D721Med (cell line): ENCODE results near the gene OOEP.

ENCODE experiments used
- DNase-seq: peaks from one replicate; pipeline ENCODE4 v3.0.0; 2011; ENCODE audit warnings: low spot score; ENCODE audit not compliant: insufficient read length
- FAIRE-seq: peaks from 2 replicates; lab custom pipeline; 2011; peaks lifted over from hg19 to GRCh38; lab: Jason Lieb, UNC
- CTCF ChIP-seq: IDR thresholded peaks from 2 replicates; pipeline ENCODE4 v1.5.1; 2012; ENCODE audit warnings: mild to moderate bottlenecking, control low read depth; ENCODE audit not compliant: insufficient read depth; ENCODE audit errors: missing control alignments

OOEP gene

DNA sequence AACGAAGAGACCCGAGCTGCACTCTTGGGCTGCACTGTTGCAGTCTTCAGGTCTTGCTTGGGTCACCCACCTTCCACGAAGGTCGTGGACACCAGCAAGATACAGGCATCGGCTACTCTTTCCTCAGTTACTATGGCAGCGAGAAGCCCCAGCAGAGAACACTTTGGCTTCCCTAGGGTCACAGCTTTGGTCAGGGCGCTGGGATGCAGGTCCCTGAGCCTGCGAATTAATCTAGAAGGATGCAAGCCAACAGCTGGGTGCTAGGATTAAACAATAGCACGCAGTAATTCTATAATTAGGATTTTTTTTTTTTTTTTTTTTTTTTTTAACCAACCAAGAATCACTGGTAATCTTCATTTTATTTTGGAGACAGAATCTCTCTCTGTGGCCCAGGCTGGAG, 5.1 kb downstream of the OOEP start:
- FAIRE-seq (no peak), DNase-seq (peak; percentile 59)

DNA sequence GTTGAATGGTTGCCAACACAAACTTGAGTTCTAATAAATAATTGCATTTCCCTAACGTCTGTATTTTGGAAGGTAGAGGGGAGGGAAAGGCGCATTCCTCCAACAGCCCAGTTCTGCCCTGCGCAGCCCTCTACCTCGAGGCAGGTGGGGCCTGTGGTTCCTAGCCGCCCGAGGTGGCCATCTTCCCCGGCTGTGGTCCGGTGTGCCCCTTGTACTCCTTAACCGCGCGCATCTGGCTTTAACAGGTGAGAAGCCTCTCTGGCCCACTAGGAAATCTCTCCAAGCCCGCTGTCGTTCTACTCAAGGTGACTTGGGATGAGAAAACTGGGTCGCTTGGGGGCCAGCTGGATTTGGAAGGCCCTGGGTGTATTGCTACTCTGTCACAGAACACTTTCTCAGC, 5.6 kb downstream of the OOEP start:
- DNase-seq = no peak
- no peak for FAIRE-seq
- no peak for TF ChIP-seq CTCF

More for the DNA sequence above, 5.1 kb downstream of the OOEP start:
- no peak for TF ChIP-seq CTCF

GRCh38 chr6:73363537-73363875, 6.2 kb downstream of the OOEP start:
- FAIRE-seq = no peak
- TF ChIP-seq CTCF = no peak
- DNase-seq = no peak

GRCh38 chr6:73362869-73363536, 6.7 kb downstream of the OOEP start:
- TF ChIP-seq CTCF = no peak
- DNase-seq (no peak), FAIRE-seq (no peak)

GRCh38 chr6:73362358-73362757, 7.3 kb downstream of the OOEP start, which contains the start of gene KHDC3L:
KHDC3L (plus strand) TSS chr6:73362658; CDS start chr6:73362730, 72 bp downstream.
- no peak for FAIRE-seq
- TF ChIP-seq CTCF = no peak
- DNase-seq = no peak

DNA sequence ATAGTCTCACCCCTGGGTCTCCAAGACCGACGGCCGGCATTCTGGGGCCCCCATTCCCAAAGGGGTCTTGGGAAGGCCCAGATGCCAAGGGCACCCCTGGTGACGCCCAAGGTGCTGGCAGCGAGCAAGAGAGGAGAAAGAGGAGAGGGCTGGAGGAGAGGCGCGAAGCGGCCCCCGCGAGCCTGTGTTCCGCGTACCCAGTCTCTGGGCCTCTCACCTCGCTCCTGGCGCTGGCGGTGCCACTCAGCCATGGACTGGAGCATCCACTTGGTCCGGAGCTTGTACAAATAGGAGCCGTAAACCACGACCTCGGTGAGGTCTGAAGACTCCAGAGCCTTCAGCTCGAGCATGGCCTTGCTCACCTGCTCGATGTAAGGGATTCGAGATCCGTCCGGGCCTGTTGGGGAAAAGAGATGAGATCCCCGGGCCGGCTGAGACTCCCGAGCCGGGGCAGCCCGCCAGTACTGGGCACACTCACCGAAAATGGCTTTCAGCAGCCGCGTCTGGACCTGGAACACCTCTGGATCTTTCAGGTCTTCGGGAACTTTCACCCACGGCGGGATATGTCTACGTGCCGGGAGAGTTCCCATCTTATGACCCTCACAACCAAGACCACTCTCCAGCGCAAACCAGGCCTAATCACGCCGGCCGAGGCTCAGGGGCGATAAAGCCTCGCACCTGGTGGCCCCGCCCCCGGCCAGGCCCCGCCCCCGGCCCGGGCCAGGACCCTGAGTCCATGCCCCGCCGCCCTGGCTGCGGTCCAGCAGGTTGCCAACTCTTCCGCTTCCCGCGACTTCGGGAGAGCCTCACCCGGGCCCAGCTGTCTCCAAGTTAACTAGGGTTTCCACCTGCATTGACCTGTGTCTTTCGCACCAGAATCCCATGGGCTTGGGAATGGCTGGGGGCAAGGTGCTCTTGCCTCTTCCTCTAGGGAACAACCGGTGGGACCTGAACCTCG, 15.8 kb downstream of the OOEP start, which contains the start of gene DPPA5:
Gene DPPA5, minus strand, starts transcription at position 641 of the 958 bp plus-strand sequence. Its CDS starts 51 bp downstream, at position 590.
- no peak for TF ChIP-seq CTCF
- FAIRE-seq = no peak
- DNase-seq = no peak

DNA sequence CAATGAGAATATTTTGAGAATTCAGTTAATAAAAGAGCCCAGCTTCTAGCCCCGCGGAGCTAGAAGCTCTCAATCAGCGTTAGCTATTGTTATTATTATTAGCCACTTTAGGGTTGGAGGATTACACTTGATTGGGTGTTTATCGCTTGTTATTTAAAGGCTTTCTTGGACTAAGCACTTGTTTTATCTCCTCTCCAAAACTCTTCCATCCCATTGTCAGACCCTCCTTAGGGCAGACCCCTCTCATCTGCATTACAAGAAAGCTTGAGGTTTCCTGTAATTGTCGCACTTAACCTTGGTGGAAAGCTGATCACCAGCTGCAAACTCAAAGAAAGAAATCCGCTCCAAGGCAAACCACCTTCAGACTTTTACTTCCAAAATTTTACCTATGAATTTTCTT, 20.4 kb downstream of the OOEP start:
- no peak for DNase-seq
- no peak for TF ChIP-seq CTCF
- FAIRE-seq = no peak
